GM18520 (cell line): Measurements from ENCODE around the gene RAB35.

Source experiments
- ATAC-seq: cut with Tn5 transposase; IDR thresholded peaks from one replicate; pipeline ENCODE4 v1.9.1; 2021; ENCODE audit not compliant: unreplicated experiment

Gene RAB35

DNA sequence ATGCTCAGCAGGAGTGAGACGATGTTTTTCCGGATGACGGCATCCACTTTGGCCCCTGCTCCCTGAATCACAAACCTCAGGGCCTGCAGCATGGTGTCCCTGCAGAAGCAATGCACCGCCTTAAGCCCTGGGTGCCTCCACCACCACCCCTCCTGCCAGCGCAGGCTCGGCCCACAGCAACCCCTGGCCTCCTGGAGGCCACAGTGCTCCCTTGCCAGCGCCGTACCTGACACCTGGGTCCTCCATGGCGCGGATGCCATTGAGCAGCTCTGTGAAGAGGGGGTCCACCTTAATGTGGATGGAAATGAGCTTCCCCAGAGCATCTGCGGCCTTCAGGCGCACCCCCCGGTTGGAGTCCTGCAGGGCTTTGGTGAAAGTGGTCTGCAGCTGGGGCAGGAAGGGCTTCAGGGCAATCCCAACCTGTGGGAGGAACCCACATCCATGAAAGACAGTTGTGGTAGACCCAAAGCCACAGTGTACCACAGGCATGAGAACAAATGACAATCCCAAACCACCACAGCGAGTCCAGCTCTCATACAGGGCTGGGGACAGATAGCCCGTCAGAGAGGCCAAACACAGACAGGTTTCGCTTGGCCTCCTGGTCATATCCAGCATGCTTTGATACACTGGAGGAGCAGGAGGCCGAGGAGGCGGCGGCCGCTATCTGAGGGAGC lies 17.9 kb upstream of the RAB35 start:
- no peak for ATAC-seq

DNA sequence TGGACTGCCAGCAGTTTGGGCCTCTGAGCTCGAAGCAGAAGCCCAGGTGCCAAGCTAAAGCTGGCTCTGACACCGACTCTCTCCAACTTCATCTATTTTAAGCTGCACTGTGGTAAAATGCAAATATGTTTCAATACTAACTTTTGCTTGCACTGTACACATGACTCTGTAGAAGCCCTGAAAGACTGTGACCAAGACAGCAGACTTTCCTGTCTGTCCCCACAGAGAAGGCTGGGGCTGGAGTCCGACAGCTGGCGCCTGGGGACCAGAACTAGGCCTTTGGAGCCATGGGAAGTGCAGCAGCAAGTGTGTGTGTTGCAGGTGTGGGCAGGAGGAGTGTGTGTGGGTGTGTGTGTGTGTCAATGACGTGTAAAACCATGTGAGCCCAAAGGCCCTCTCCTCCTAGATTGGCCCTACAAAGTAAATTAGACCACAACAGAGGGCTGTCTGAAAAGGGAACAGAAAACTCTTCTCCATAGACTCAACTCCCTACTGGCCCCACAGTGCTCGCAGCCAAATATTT lies 16.4 kb upstream of the RAB35 start:
- peak; percentile 90 for ATAC-seq

DNA sequence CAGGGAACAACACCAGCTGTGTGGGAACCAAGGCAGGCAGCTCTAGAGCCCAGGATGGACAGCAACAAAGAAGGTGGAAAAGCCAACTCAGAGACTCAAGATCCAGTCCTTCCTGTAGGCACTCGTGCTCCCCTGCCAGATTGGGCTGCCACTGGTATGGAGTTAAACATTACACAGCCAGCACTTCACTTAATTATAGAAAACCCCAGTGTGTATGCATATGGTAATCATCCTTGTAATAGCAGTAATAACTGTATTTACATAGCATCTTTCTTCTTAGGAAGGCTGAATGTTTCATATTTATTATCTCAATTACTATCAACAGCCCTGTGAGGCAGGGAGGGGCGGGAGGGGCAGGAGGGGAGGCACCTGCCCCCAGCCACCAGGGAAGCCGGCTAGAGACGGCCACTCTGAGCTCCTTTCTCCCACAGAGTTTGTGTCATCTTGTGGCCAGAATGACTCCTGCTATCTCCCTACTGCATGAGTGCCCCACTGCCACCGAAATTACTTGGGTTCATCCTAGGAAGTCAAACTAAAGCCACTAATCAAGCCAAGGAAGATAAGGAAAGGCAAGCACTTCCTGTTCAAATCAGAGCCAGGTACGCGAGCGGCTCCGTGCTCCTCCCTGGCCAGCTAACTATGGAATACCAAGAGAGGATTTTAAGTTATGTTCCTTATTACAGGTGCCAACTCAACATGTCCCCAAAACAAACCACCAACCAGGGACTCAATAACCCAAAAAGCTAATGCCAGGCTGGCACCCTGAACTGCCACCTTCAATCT lies 15.7 kb upstream of the RAB35 start:
- no peak for ATAC-seq

DNA sequence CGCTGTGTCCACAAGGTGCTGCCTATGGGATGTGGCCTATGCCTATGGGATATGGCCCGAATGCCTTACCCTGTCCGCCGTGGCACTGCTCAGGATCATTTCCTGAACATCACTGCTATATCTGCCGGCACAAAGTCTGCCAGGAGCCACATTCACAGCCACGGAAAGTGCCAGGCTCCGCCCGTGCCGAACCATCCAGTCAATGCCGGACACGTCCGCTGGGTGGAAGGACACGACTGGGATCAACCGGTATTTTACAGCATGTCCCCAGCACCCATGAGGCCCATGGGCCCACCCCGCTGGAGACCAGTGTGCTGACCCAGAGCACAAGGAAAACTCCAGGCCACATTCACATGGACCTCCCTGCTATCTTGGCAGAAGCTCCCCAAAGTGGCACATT lies 14.6 kb upstream of the RAB35 start:
- ATAC-seq = no peak

DNA sequence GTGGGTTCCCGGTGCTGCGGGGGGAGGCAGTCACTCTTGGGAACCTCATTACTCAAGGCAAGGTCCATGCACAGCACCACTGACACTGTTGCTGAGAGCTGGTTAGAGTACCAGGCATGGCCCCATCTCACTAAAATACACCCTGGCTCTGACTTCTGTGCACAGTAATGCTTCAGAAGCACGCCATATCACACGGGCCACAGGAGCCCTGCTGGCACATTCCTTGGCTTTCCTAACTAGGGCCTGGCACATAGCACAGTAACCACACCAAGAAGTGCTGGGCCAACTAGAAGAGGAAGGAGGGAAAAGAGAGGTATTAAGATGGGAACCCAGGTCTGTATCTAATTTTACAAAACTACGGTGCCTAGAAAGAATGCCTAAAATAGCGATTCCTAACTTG lies 13.5 kb upstream of the RAB35 start:
- no peak for ATAC-seq

DNA sequence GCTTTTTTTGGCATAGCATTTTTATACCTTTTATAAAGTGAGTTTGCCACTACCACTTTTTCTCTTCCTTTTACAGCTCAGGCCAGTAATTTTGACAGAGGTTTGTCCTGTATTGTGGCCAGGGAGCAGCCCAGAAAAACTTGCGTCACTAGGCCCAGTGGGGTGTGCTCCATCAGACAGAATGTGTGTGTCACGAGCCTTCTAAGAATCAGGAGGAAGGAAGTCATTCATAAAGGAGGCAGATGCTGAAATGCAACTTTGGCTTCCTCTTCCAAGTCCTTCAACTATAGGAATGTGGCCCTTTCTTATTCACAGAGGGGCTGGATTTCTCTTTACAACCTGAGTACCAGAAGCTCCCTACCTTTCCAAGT lies 10.1 kb upstream of the RAB35 start:
- ATAC-seq = no peak

DNA sequence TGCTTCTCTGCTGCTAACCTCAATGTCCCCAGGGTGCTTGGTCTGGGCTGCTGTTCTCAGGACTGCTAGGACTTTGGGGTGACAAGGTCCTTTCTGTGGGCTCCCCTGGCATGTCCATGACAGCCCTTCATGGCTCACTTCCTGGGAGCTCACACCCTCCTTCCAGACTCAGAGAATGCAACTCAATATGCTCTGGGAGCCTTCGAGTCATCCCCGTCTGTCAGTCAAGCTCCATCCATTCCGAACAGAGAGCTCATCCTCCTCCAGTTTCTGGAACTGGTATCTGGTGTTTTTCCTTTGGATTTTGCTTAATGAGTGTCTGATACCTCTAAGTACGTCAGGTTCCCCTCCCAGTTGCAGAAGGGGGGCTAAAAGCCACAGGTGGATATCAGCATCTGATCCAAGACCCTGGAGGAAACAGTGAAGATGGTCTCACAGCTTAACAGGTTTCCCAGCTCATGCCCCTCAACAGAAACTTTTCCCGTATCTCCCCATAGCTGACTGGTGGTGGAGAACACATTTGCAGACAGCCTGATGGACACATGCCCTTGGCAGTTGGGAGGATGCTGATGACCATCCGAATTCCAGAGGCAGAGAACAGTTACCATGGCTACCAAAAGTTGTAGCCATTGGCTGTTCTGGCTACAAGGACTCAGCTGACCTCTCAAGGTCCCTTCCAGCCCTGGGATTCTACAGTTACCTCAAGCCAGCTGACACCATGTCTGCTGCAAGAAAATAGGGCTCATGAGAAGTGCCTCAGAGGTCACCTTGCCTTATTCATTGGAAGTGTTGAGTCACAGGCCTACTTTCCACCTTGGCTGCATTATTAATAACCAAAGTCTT lies 9.5 kb upstream of the RAB35 start:
- ATAC-seq = no peak

DNA sequence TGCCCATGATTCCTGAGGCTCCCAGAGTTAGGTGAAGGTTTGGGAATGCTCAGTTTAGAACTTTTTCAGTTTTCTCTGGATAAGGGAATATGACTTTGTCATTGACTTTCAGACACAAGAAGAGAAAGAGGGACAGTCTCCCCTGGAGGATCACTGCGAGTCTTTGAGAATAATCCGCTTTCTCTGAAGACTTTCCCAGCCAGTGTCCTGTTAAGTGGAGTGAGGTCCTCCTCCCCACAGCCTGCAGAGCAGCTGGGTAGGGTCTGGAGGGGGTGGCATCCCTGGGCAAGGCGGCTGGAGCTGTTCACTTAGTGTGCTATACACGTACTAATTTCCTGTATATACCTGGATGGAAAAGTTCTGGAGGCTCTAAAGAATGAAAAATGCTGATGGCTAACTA lies 8.5 kb upstream of the RAB35 start:
- no peak for ATAC-seq

DNA sequence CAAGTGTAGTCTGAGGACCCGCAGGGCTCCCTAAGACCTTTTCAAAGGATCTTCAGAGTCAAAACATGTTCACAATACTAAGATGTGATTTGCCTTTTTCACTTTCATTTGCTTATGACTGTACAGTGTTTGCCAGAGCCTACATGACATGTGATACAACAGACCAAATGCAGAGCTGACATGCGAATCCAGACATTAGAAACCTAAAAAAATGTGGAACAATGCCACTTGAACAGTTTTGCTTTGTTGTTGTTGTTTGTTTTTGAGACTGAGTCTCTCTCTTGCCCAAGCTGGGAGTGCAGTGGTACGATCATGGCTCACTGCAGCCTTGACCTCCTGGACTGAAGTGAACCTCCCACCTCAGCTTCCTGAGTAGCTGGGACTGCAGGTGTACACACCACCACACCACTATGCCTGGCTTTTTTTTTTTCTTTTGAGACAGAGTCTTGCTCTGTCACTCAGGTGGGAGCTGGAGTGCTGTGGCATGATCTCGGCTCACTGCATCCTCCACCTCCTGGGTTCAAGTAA lies 5.3 kb upstream of the RAB35 start:
- ATAC-seq = peak; percentile 24

DNA sequence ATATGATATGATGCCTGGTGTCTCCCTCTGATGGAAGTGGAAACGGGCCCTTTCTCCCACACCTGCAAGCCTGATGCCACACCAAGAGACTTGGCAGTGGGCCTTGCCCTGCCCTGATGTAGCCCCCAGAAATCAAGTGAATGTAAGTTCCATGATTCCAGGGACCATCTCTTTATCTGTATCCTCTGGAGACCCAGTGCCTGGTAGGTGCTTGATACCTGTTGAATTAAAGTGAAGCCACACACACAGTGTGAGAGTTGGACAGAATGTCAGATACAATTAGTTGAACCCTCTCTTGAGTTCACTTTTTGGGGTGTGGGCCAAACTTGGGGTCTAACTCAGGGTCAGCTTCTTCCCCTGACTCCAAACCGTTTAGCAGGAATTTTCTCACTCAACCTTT lies 4.8 kb upstream of the RAB35 start:
- ATAC-seq = no peak

DNA sequence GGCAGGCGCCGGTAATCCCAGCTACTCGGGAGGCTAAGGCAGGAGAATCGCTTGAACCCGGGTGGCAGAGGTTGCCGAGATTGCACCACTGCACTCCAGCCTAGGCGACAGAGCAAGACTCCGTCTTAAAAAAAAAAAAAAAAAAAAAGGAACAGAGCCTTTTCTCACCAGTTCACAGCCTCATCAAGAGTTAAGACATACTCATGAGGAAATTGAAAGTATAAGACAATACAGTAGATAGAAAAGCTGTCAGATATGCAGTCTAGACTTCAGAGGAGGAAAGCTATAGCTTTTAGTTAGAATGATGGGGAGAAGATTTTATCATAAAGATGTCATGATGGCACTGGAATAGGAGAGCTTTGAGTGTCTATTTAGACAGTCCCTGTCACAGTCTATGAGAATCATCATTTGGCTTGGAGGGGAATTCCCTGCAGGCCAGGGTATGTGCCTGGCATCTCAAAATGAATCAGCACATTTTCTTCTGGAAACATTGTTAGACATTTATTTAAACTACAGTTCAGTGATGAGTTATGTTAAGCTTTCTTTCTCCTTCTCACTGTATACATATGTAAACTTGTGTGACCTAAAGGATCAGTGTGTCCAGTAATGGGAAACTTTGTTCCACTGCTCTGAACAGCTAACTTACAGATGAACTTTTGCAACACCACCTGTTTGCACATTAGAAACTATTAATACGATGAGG lies 2.9 kb upstream of the RAB35 start:
- peak; percentile 30 for ATAC-seq

DNA sequence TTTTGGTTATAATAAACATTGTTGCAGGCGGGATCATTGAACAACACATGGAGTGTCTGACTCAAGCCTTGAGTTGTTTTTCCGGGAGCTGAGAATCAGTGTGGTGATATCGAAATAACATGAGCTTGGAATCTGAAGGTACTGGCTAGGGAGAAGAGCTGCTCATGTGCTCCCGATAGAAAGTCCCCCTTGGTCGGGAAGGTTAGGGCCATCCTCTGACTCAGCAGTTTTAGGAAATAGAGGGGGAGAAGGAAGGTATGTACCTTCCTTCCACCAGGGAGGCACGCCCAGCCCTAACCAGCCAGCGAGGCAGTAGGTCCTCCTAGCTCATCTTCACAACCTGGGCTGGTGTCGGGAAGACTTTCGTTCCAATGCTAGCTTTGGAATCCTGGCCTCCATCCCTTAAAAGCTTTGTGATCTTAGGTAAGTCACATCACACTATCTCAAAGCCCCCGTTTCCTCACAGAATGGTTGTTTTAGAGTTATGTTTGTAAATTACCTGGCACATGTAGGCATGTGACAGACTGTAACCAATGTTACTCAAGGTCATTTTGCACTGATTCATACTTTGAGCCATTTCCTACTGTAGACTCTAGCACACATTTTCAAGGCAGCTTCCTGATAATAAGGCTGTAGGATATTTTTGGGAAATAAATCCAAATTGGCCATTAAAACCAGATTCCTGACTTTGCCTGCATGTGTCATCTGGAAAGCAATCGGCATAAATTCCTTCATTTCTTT lies 1.9 kb upstream of the RAB35 start:
- no peak for ATAC-seq

DNA sequence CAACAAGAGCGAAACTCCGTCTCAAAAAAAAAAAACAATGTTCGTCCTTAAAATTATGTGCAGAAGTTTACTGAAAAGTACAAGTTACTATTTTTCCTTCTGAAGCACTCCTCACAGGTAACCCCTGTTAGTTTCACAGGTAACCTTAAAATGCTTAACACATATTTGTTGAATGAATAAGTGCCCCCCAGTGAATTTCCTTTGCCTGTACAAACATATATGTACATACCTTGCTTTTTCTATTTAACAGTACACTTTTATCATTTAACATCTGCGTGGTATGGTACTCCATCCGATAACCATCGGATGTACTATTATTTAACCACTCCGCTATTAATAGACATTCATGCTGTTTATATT lies 1.4 kb upstream of the RAB35 start:
- no peak for ATAC-seq

DNA sequence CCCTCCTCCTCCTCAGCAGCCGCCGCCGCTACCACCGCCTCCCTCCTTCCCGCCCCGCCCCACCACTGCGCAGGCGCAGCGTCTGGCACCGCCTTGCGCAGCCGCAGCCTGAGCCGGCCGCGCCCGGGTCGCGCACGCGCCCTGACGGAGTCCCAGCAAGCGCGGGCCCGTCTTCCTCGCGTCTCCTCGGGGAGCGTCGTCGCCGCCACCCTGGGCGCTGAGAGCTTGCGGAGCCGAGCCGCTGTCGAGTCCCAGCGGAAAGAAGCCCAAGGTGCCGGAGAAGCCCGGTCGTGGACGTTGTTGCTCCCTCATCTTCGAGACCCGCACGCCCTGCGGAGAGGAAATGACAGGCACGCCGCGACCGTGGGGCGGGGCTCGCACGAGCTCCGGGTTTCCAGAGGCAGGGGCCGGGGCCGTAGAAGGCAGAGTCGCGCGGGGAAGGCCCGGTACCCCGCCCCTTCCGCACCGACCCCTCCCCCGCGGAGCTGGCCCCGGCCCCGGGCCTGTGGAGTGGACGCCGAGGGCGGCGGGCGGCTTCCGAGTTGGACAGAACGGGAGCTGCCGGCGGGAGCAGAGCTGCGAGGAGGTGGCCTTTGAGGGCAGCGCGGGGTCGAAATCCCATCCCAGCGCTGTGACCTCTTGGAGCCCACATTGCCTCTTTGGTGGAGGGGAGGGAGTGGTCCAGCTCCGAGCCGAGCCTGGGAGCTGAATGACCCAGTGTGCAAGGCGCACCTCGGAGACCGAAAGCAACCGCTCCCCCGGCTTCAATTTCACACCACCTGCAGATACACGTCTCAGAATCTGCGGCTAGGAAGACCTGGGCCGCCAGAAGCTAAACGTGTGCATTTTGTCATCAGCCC lies 469 bp upstream of the RAB35 start:
- peak; percentile 23 for ATAC-seq

DNA sequence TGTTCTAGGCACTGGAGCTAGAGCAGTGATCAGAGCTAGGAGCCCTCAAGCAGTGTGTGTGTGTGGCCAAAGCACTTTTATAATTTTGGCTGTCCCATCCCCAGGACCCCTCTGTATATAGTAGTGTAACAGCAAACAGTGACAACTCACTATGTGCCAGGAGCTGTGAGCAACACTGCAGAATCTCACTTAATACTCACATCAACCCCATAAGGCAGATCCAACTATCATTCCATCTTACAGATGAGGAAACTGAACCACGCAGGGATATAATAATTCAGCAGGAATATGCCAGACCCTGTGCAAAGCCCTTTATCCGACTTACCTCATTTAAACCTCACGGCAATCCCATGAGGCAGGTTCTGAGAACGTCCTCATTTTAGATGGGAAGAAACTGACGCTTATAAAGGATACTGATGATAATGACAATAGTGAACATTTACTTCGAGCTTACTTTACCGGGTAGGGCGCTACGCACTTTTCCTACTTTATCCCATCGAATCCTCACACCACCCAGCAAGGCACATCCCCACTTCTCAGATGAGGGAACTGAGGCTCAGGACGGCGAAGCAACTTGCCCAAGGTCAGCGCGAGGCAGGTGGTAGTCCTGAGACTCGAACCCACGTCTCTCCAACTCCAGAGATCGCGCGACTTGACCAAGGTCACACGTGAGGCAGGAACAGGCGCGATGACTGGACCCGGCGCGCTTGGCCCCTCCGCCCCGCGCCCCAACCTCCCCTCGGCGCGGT lies 687 bp downstream of the RAB35 start:
- ATAC-seq = no peak

DNA sequence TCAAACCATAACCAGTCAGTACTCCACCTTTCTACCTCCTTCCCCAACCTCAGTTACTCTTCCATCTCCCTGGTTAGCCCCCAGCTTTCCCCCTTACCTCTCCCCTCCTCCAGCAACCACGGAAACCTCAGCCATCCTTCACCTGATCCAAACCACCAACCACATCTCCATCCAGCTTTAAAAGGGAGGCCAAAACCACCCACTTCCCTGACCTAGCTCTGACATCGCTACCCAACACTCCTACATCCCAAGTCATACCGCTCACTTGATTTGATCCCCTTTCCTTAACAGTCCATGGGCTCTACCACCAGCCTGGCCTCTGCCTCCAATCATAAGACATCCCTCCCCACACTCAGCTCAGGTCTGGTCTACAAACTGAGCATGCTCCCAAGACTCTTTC lies 1.5 kb downstream of the RAB35 start:
- ATAC-seq = no peak

DNA sequence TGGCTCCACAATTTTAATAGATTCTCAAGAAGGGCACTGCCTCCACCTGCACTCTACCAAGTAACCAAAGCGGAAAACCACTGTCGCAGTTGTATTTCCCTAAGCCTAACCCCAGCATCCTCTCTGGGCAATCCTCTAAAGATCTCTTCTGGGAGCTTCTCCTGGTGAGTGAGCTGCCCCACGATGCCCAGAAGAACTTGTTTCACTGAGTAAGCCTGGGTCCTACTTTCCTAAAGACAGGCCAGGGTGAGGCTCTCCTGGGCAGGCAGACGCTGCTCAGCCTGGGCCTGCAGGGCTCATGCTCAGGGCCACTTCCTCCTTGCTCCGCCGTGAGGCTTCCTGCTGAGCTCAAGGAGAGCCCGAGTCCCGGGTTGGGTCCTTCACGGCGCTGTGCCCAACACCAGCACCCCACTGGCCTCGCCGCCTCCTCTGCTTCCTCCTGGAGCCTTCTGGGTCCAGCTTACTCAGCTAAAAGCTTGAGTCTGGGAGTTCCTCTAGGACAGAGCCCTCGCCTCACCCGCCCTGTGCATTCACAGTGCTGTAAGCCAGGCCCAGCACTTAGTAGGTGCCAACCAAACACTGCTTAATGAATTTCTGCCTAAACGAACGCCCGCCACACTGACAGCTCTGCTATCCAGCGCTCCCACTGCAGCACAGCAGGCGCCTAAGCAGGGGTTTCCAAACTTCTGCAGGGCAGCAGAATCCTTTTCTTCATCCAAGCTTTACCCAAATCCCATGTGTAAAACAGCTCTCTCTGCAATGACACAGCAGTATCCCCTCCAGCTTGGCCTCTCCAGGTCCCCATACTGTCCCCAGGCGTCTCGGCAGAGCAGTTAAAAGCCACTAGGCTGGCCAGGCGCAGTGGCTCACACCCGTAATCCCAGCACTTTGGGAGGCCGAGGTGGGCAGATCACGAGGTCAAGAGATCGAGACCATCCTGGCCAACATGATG lies 5.7 kb downstream of the RAB35 start:
- ATAC-seq = peak; percentile 40
